OCI-LY1 (cell line): ENCODE measurements around the gene ANXA6.

ENCODE experiments used
- H2AFZ ChIP-seq: fragments of 200-600 bp; sonication (generic), shearing (Covaris generic); 2 replicates; pipeline ENCODE4 v1.6.0; 2014; ENCODE audit warnings: antibody characterized with exemption, mild to moderate bottlenecking, low read length
- H3F3A ChIP-seq: fragments of 200-600 bp; sonication (generic), shearing (Covaris generic); 2 replicates; pipeline ENCODE4 v1.6.0; 2014; ENCODE audit warnings: mild to moderate bottlenecking, antibody characterized with exemption, low read length, moderate library complexity; ENCODE audit not compliant: insufficient read depth
- H3K27ac ChIP-seq: fragments of 200-600 bp; sonication (generic); 2 replicates; pipeline ENCODE4 v1.5.1; 2014; ENCODE audit warnings: low read length, mixed run types, mild to moderate bottlenecking, low read depth; ENCODE audit not compliant: poor library complexity, severe bottlenecking
- H3K27me3 ChIP-seq: fragments of 200-600 bp; sonication (generic); 2 replicates; pipeline ENCODE4 v1.6.0; 2014; ENCODE audit warnings: antibody characterized with exemption, mild to moderate bottlenecking, low read length, moderate library complexity; ENCODE audit not compliant: insufficient read depth
- H3K36me3 ChIP-seq: fragments of 200-600 bp; sonication (generic); 2 replicates; pipeline ENCODE4 v1.6.1; 2014; ENCODE audit warnings: mild to moderate bottlenecking, antibody characterized with exemption, low read length, moderate library complexity, mixed read lengths; ENCODE audit not compliant: insufficient read depth
- H3K4me1 ChIP-seq: fragments of 200-600 bp; sonication (generic); 2 replicates; pipeline ENCODE4 v1.5.1; 2014; ENCODE audit warnings: mild to moderate bottlenecking, low read length, moderate library complexity; ENCODE audit not compliant: insufficient read depth, severe bottlenecking
- H3K4me2 ChIP-seq: fragments of 200-600 bp; sonication (generic), shearing (Covaris generic); 2 replicates; pipeline ENCODE4 v1.6.1; 2014; ENCODE audit warnings: low read length
- H3K4me3 ChIP-seq: fragments of 200-600 bp; sonication (generic); 2 replicates; pipeline ENCODE4 v1.5.1; 2014; ENCODE audit warnings: low read length, low read depth, mild to moderate bottlenecking, mixed read lengths; ENCODE audit not compliant: poor library complexity, severe bottlenecking
- H3K79me2 ChIP-seq: fragments of 200-600 bp; shearing (Covaris generic); 2 replicates; pipeline ENCODE4 v1.6.1; 2016; ENCODE audit warnings: mixed run types, low read length, mixed read lengths; ENCODE audit not compliant: insufficient read depth
- H3K9ac ChIP-seq: fragments of 200-600 bp; sonication (generic), shearing (Covaris generic); 2 replicates; pipeline ENCODE4 v1.6.1; 2014; ENCODE audit warnings: mild to moderate bottlenecking, low read length, mixed read lengths
- H3K9me2 ChIP-seq: fragments of 200-600 bp; sonication (generic), shearing (Covaris generic); 2 replicates; pipeline ENCODE4 v1.6.1; 2014; ENCODE audit warnings: low read depth, mild to moderate bottlenecking, low read length, mixed read lengths
- H3K9me3 ChIP-seq: fragments of 200-600 bp; shearing (Covaris generic); 2 replicates; pipeline ENCODE4 v1.6.1; 2014; ENCODE audit warnings: low read length, mixed read lengths
- H4K20me1 ChIP-seq: fragments of 200-600 bp; sonication (generic), shearing (Covaris generic); 2 replicates; pipeline ENCODE4 v1.6.0; 2016; ENCODE audit warnings: mild to moderate bottlenecking, low read length; ENCODE audit not compliant: insufficient read depth
- EZH2 ChIP-seq: fragments of 200-600 bp; sonication (generic), shearing (Covaris generic); IDR thresholded peaks from 2 replicates; pipeline ENCODE4 v1.8.0; 2017; ENCODE audit warnings: borderline replicate concordance, mixed run types, mild to moderate bottlenecking, antibody characterized with exemption, low read length, moderate library complexity, mixed read lengths
- TF ChIP-seq, protein P1 (sequence below): fragments of 200-600 bp; sonication (generic), shearing (Covaris generic); IDR thresholded peaks from 2 replicates; pipeline ENCODE4 v1.5.1; 2017; ENCODE audit warnings: mild to moderate bottlenecking, antibody characterized with exemption, low read length, moderate library complexity, mixed read lengths

The ANXA6 gene

DNA sequence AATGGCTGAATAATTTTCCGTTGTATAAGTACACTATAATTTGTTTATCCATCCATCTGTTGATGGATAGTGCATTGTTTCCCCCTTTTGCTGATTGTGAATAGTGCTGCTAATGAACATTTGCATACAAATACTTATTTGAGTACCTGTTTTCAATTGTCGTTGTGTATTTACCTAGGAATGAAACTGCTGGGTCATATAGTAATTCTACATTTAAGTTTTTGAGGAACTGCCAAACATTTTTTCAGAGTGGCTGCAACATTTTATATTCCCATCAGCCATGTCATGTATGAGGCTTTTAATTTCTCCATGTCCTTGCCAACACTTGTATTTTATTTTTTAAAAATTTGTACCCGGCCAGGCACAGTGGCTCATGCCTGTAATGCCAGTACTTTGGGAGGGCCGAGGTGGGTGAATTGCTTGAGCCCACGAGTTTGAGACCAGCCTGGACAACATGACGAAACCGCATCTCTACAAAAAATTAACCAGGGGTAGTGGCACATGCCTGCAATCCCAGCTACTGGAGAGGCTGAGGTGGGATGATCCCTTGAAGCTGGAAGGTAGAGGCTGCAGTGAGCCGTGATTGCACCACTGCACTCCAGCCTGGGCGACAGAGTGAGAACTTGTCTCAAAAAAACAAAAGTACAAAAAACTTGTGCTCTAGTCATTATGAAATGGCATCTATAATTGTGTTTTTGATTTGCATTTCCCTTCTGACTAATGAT is 2.2 kb upstream of the ANXA6 start:
- Histone ChIP-seq H2AFZ (no peak overlapping the region), H3K9me3 (no peaks in the 10 kb centered on the region), H3K4me1 (peaks cover 24% of the 10 kb centered on the region), H4K20me1 (no peaks in the 10 kb centered on the region), H3F3A (no peaks in the 10 kb centered on the region), H3K4me2 (no peak overlapping the region), H3K36me3 (no peaks in the 10 kb centered on the region), H3K27ac (no peak overlapping the region), H3K79me2 (no peaks in the 10 kb centered on the region), H3K4me3 (no peak overlapping the region), H3K9me2 (no peaks in the 10 kb centered on the region), H3K27me3 (no peaks in the 10 kb centered on the region; the same call in 1 of the 2 replicates), H3K9ac (no peak overlapping the region)
- TF ChIP-seq EZH2, result no peak
- TF ChIP-seq, protein P1, sequence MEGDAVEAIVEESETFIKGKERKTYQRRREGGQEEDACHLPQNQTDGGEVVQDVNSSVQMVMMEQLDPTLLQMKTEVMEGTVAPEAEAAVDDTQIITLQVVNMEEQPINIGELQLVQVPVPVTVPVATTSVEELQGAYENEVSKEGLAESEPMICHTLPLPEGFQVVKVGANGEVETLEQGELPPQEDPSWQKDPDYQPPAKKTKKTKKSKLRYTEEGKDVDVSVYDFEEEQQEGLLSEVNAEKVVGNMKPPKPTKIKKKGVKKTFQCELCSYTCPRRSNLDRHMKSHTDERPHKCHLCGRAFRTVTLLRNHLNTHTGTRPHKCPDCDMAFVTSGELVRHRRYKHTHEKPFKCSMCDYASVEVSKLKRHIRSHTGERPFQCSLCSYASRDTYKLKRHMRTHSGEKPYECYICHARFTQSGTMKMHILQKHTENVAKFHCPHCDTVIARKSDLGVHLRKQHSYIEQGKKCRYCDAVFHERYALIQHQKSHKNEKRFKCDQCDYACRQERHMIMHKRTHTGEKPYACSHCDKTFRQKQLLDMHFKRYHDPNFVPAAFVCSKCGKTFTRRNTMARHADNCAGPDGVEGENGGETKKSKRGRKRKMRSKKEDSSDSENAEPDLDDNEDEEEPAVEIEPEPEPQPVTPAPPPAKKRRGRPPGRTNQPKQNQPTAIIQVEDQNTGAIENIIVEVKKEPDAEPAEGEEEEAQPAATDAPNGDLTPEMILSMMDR, result no peak

DNA sequence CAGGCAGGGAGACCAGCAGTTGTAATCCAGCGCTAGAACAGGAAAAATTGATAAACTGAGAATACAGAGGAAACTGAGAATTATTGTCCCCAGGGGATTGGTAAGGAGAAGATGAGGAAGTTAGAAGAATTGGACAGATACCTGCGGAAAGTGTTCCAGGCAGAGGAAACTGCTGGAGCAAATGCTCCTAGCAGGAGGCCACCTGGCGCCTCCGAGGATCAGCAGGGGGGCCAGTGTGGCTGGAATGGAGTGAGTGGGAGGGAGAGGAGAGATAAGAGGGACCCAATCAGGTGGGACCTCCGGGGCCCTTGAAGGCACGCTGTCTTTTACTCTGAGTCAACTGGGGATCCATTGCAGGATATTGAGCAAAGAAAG is 695 bp upstream of the ANXA6 start:
- H3K4me1 ChIP-seq, result peaks cover 22% of the 10 kb centered on the region
- no peak overlapping the region for H3K9ac ChIP-seq
- no peaks in the 10 kb centered on the region for H3K9me3 ChIP-seq
- TF ChIP-seq, protein P1, result no peak
- no peak for TF ChIP-seq EZH2
- H3K4me3 ChIP-seq, result peak overlapping the region; percentile 56
- H3K79me2 ChIP-seq, result no peaks in the 10 kb centered on the region
- no peaks in the 10 kb centered on the region; the same call in 1 of the 2 replicates for H3K27me3 ChIP-seq
- no peaks in the 10 kb centered on the region for H4K20me1 ChIP-seq
- no peaks in the 10 kb centered on the region for H3K9me2 ChIP-seq
- H3K36me3 ChIP-seq, result no peaks in the 10 kb centered on the region
- H2AFZ ChIP-seq, result no peak overlapping the region
- H3F3A ChIP-seq, result no peaks in the 10 kb centered on the region
- H3K4me2 ChIP-seq, result peak overlapping the region; percentile 64; the same call in 1 of the 2 replicates
- H3K27ac ChIP-seq, result no peak overlapping the region

DNA sequence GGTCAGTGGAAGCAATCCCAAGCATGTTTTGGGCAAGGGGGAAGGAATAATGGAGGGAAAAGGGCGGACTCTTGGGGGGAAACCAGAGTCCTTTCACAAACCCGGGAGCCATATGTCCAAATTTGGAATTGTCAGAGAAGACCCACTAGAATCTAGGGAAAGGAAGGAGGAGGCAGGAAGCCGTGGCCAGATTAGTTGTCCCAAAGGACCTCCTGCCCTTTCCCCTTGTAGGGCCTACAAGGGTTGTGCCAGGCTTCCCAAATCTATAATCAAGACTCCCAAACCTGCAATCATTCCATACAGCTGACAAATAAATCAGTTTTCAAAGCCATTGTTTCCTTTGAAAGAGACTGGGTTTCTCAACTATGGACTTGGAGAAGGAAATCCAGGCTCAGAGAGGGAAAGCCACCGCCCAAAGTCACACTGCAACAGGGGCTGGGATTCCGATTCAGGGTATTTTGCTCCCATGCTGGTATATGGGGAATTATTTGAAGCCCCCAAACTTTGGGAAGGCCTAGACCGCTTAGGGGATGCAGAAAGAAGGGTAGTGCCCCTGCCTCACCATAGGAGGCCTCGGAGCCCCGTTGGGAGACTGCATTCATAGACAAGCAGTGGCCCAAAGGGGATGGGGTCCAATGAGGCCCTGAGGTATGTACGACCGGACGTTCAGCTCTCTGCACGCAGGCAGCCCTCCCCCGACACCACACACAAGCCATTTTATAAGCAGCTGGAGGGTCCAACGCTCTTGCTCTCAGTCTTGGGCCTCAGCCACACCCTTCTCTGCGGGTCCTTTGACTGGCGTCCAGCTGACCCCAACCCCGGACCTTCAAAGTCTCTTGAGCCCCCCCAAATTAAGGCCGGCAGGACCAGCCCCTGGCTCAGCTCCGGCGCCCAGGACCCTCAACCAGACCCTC is 815 bp downstream of the ANXA6 start:
- Histone ChIP-seq H3K79me2 (no peaks in the 10 kb centered on the region), H3K4me3 (peak overlapping the region; percentile 56), H3K36me3 (no peaks in the 10 kb centered on the region), H4K20me1 (no peaks in the 10 kb centered on the region), H2AFZ (no peak overlapping the region), H3K9me2 (no peaks in the 10 kb centered on the region), H3K27me3 (no peaks in the 10 kb centered on the region; the same call in 1 of the 2 replicates), H3K9ac (no peak overlapping the region; the same call in 1 of the 2 replicates), H3K4me2 (peak overlapping the region; percentile 64; the same call in 1 of the 2 replicates), H3K27ac (no peak overlapping the region), H3K9me3 (no peaks in the 10 kb centered on the region), H3F3A (no peaks in the 10 kb centered on the region), H3K4me1 (peaks cover 22% of the 10 kb centered on the region)
- TF ChIP-seq EZH2, result no peak
- TF ChIP-seq, protein P1, result no peak
